ENCODE measurements around the gene FBXL20. TPM values are rescaled to one million over a fixed set of nuclear protein-coding genes. Genes with fewer than 3 reads are reported as not detected.
"Not testable (repeated sequence)": the region's sequence is repeated elsewhere in the genome, so short reads cannot be mapped to it uniquely, and the experiment has no call there.

FBXL20 gene
- total RNA-seq, 1 experiment from 2014 or later: 6.8 TPM

DNA sequence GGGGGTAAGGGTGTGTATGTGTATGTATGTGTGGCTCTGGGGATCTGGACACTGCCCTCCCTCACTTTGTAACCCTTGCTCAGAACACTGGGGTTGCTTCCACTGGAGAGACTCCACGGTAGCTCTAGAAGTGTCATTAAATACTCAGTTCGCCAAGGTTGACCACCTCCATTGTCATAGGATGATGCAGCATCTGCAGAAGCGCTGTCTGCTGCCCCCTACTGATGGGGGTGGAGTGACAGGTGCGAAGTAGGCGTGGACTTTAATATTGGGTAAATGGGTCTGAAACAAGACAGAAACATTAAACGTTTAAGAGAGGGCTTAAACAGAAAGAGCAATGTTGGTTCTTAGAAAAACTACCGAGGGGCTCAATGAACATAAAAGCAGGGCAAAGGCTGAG is 140.1 kb downstream of the FBXL20 start:
- intact Hi-C loops (cut with micrococcal nuclease; ENCODE audit: unreplicated experiment): loop anchor here (10.0 kb wide), 1 partner anchor 94 kb away; no protein-coding TSS in a partner anchor
- Histone ChIP-seq H3K4me1 (ENCODE audit: insufficient read depth, low read length, poor library complexity, severe bottlenecking) (no peaks in the 10 kb centered on the region), H3K27ac (ENCODE audit: low read depth, low read length, poor library complexity, severe bottlenecking) (no peak overlapping the region), H3K27me3 (replicated peaks; ENCODE audit: insufficient read depth, low read depth, low read length, poor library complexity) (no peaks in the 10 kb centered on the region), H3K9me3 (ENCODE audit: low read depth, low read length, poor library complexity, severe bottlenecking) (no peaks in the 10 kb centered on the region), H3K36me3 (ENCODE audit: insufficient read depth, low read length, poor library complexity, severe bottlenecking) (no peaks in the 10 kb centered on the region), H3K4me3 (ENCODE audit: low read depth, low read length, poor library complexity, severe bottlenecking) (no peak overlapping the region)
- ChIA-PET CTCF (no interaction called here), POLR2A (ENCODE audit: low non-redundant PET) (interaction anchor here (0.6 kb wide), 1 partner anchor 370 kb away, joined by 4 read pairs; no protein-coding TSS in a partner anchor)
- DNase-seq (ENCODE audit: low spot score): peak; percentile 19
- BruUV-seq (replicated peaks): no TSS peak
- TF ChIP-seq EZH2 (IDR thresholded peaks at IDR 0.05; ENCODE audit: borderline replicate concordance, low read depth, low read length, poor library complexity, severe bottlenecking): no peak
- TF ChIP-seq, protein P1, sequence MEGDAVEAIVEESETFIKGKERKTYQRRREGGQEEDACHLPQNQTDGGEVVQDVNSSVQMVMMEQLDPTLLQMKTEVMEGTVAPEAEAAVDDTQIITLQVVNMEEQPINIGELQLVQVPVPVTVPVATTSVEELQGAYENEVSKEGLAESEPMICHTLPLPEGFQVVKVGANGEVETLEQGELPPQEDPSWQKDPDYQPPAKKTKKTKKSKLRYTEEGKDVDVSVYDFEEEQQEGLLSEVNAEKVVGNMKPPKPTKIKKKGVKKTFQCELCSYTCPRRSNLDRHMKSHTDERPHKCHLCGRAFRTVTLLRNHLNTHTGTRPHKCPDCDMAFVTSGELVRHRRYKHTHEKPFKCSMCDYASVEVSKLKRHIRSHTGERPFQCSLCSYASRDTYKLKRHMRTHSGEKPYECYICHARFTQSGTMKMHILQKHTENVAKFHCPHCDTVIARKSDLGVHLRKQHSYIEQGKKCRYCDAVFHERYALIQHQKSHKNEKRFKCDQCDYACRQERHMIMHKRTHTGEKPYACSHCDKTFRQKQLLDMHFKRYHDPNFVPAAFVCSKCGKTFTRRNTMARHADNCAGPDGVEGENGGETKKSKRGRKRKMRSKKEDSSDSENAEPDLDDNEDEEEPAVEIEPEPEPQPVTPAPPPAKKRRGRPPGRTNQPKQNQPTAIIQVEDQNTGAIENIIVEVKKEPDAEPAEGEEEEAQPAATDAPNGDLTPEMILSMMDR (conservative IDR thresholded peaks at IDR 0.05; ENCODE audit: low read depth, low read length): 0 out of 2 replicates have a peak, but pooled peaks have one; percentile 40

DNA sequence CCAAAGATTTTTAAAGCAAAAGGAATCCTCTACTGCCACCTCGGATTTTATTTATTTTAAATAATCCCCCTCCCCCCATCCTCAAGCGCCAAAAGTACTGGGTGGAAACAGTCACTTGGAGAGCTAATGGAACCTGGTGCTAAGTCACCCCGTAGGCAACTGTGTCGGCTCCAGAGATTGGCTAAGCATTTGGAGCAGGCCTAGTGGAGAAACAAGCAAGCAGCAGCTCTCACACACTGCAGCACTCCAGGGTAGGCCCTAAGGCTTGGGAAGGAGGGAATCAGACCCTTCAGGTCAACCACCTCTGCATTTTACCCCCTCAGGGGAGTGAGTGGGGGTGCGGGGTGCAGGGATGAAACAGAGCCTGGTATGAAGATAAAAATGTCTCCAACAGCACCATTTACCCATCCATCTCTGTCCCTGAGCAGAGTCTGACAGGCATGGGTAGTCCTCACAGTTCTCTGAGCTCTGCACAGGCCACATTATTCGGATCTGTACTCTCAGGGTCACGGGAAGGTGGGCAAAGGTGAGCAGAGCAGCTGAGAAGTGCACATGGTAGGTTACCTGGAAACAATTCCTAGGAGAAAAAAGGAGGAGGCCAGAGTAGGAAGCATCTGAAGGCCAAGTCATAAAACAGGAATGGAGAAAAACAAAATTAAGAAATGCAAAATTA is 148.5 kb downstream of the FBXL20 start:
- TF ChIP-seq, protein P1 (conservative IDR thresholded peaks at IDR 0.05; ENCODE audit: low read depth, low read length): no peak
- TF ChIP-seq EZH2 (IDR thresholded peaks at IDR 0.05; ENCODE audit: borderline replicate concordance, low read depth, low read length, poor library complexity, severe bottlenecking): no peak
- Histone ChIP-seq H3K9me3 (ENCODE audit: low read depth, low read length, poor library complexity, severe bottlenecking) (no peaks in the 10 kb centered on the region), H3K27me3 (replicated peaks; ENCODE audit: insufficient read depth, low read depth, low read length, poor library complexity) (no peaks in the 10 kb centered on the region), H3K27ac (ENCODE audit: low read depth, low read length, poor library complexity, severe bottlenecking) (no peak overlapping the region), H3K4me1 (ENCODE audit: insufficient read depth, low read length, poor library complexity, severe bottlenecking) (no peaks in the 10 kb centered on the region), H3K4me3 (ENCODE audit: low read depth, low read length, poor library complexity, severe bottlenecking) (no peak overlapping the region), H3K36me3 (ENCODE audit: insufficient read depth, low read length, poor library complexity, severe bottlenecking) (no peaks in the 10 kb centered on the region)
- ChIA-PET POLR2A (ENCODE audit: low non-redundant PET) (no interaction called here), CTCF (interaction anchor here (0.6 kb wide), 1 partner anchor 95 kb away, joined by 3 read pairs; no protein-coding TSS in a partner anchor)
- BruUV-seq (replicated peaks): no TSS peak
- no peak for DNase-seq (ENCODE audit: low spot score)
- intact Hi-C loops (cut with micrococcal nuclease; ENCODE audit: unreplicated experiment): no loop called here

DNA sequence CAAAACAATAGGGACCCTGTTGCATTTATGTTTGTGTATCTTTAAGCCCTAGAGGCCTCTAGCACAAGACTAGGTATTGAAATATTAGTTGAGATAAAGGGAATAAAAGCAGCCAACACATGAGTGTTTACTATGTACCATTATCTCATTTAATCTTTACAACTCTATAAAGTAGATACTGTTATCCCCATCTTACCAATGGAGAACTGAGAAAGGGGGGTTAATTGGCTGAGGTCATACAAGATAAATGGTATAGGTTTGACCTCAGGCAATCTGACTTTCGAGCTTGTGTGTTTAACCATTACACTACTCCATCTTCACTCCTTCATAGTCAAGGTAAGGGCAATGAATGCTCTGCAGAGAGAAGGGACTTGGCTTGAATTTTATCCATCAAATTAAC is 149.4 kb downstream of the FBXL20 start:
- no peaks in the 10 kb centered on the region for H3K36me3 ChIP-seq (ENCODE audit: insufficient read depth, low read length, poor library complexity, severe bottlenecking)
- H3K27me3 ChIP-seq (replicated peaks; ENCODE audit: insufficient read depth, low read depth, low read length, poor library complexity): no peaks in the 10 kb centered on the region
- no peak overlapping the region for H3K27ac ChIP-seq (ENCODE audit: low read depth, low read length, poor library complexity, severe bottlenecking)
- DNase-seq (ENCODE audit: low spot score): no peak
- ChIA-PET CTCF (no interaction called here), POLR2A (ENCODE audit: low non-redundant PET) (no interaction called here)
- no peak for TF ChIP-seq EZH2 (IDR thresholded peaks at IDR 0.05; ENCODE audit: borderline replicate concordance, low read depth, low read length, poor library complexity, severe bottlenecking)
- TF ChIP-seq, protein P1 (conservative IDR thresholded peaks at IDR 0.05; ENCODE audit: low read depth, low read length): no peak
- H3K9me3 ChIP-seq (ENCODE audit: low read depth, low read length, poor library complexity, severe bottlenecking): no peaks in the 10 kb centered on the region
- intact Hi-C loops (cut with micrococcal nuclease; ENCODE audit: unreplicated experiment): no loop called here
- H3K4me1 ChIP-seq (ENCODE audit: insufficient read depth, low read length, poor library complexity, severe bottlenecking): no peaks in the 10 kb centered on the region
- H3K4me3 ChIP-seq (ENCODE audit: low read depth, low read length, poor library complexity, severe bottlenecking): no peak overlapping the region
- BruUV-seq (replicated peaks): no TSS peak

DNA sequence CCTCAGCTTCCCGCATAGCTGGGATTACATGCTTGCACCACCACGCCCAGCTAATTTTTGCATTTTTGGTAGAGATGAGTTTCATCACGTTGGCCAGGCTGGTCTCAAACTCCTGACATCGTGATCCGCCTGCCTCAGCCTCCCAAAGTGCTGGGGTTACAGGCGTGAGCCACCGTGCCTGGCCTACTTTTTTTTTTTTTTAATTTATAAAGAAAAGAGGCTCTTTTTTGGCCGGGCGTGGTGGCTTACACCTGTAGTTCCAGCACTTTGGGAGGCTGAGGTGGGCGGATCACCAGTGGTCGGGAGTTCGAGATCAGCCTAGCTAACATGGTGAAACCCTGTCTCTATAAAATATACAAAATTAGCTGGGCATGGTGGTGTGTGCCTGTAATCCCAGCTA is 151.3 kb downstream of the FBXL20 start:
- BruUV-seq (replicated peaks); CTCF ChIA-PET; POLR2A ChIA-PET (ENCODE audit: low non-redundant PET): not testable (repeated sequence)

More for the DNA sequence above, 151.3 kb downstream of the FBXL20 start:
- intact Hi-C loops (cut with micrococcal nuclease; ENCODE audit: unreplicated experiment); H3K4me1 ChIP-seq (ENCODE audit: insufficient read depth, low read length, poor library complexity, severe bottlenecking); H3K4me3 ChIP-seq (ENCODE audit: low read depth, low read length, poor library complexity, severe bottlenecking); H3K9me3 ChIP-seq (ENCODE audit: low read depth, low read length, poor library complexity, severe bottlenecking); H3K27me3 ChIP-seq (replicated peaks; ENCODE audit: insufficient read depth, low read depth, low read length, poor library complexity); H3K27ac ChIP-seq (ENCODE audit: low read depth, low read length, poor library complexity, severe bottlenecking); H3K36me3 ChIP-seq (ENCODE audit: insufficient read depth, low read length, poor library complexity, severe bottlenecking); DNase-seq (ENCODE audit: low spot score): not testable (repeated sequence)

Measured in A673 (cell line).